NB4 (cell line): ENCODE data around the gene LEUTX.

Source experiments
- DNase-seq: peaks from one replicate; pipeline ENCODE4 v3.0.0; 2010; ENCODE audit warnings: low read depth
- H3K4me3 ChIP-seq: one replicate; pipeline ENCODE4 v1.5.1; 2011; ENCODE audit warnings: mild to moderate bottlenecking, low read depth, low read length, moderate library complexity
- CTCF ChIP-seq: IDR thresholded peaks from one replicate; pipeline ENCODE4 v1.5.1; 2012; ENCODE audit warnings: low read depth, low read length
- MYC ChIP-seq: IDR thresholded peaks from 2 replicates; pipeline ENCODE4 v1.6.1; 2011; ENCODE audit warnings: low read depth, low read length
- POLR2A ChIP-seq: IDR thresholded peaks from 2 replicates; pipeline ENCODE4 v1.6.1; 2011; ENCODE audit warnings: mild to moderate bottlenecking; ENCODE audit not compliant: insufficient read length; ENCODE audit errors: extremely low read depth
- TF ChIP-seq, protein P1 (sequence below): IDR thresholded peaks from 2 replicates; pipeline ENCODE4 v1.6.1; 2011; ENCODE audit warnings: low read depth, low read length

Gene LEUTX

GRCh38 chr19:39833464-39834286 lies 55.0 kb downstream of the LEUTX start, which contains the start of gene DYRK1B:
Gene DYRK1B (minus strand): TSS chr19:39834162. CDS start chr19:39831867, 2,295 bp downstream.
- H3K4me3 ChIP-seq: no peak within 1 kb of the TSS
- TF ChIP-seq, protein P1, sequence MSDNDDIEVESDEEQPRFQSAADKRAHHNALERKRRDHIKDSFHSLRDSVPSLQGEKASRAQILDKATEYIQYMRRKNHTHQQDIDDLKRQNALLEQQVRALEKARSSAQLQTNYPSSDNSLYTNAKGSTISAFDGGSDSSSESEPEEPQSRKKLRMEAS: no peak
- no peak for TF ChIP-seq POLR2A
- no peak for TF ChIP-seq MYC
- peak; percentile 21 for DNase-seq

- H3K4me3 ChIP-seq: no peak overlapping the region
- TF ChIP-seq, protein P1: no peak
- TF ChIP-seq MYC (no peak), CTCF (no peak), POLR2A (no peak)
- no peak for DNase-seq
Observed at GRCh38 chr19:39834287-39834841, 55.7 kb downstream of the LEUTX start.
